Endodermal cell (in vitro differentiated cells): Measurements from ENCODE around the gene ACKR4. TPM values are rescaled to one million over a fixed set of nuclear protein-coding genes. Genes with fewer than 3 reads are reported as not detected.
"Not testable (repeated sequence)": the region's sequence is repeated elsewhere in the genome, so short reads cannot be mapped to it uniquely, and the experiment has no call there.

Experiments
- DNase-seq: peaks from one replicate; pipeline ENCODE4 v3.0.0-alpha.2; 2017
- H3K27ac ChIP-seq: 2 replicates; pipeline ENCODE4 v1.5.1; 2013; ENCODE audit warnings: mild to moderate bottlenecking, low read depth, low read length, moderate library complexity
- H3K27me3 ChIP-seq: 2 replicates; pipeline ENCODE4 v1.6.1; 2013; ENCODE audit warnings: mild to moderate bottlenecking, low read length, moderate library complexity; ENCODE audit not compliant: insufficient read depth, control insufficient read depth, poor library complexity, severe bottlenecking
- H3K36me3 ChIP-seq: 2 replicates; pipeline ENCODE4 v1.7.0; 2013; ENCODE audit warnings: mild to moderate bottlenecking, low read length, moderate library complexity; ENCODE audit not compliant: control insufficient read depth, insufficient read depth
- H3K4me1 ChIP-seq: one replicate; pipeline ENCODE4 v1.7.0; 2013; ENCODE audit warnings: low read length; ENCODE audit not compliant: control insufficient read depth, insufficient read depth
- H3K4me3 ChIP-seq: 2 replicates; pipeline ENCODE4 v1.5.1; 2013; ENCODE audit warnings: mild to moderate bottlenecking, low read length, moderate library complexity
- H3K9ac ChIP-seq: 2 replicates; pipeline ENCODE4 v1.6.1; 2013; ENCODE audit warnings: mild to moderate bottlenecking, low read length, moderate library complexity; ENCODE audit not compliant: poor library complexity, severe bottlenecking; ENCODE audit errors: extremely low read depth
- H3K9me3 ChIP-seq: 2 replicates; pipeline ENCODE4 v1.6.1; 2013; ENCODE audit warnings: mild to moderate bottlenecking, low read length, moderate library complexity; ENCODE audit not compliant: control insufficient read depth
- H3K27ac Mint-ChIP-seq: 2 replicates; pipeline ENCODE4 v1.8.0; 2020; ENCODE audit warnings: mixed read lengths
- H3K27me3 Mint-ChIP-seq: 2 replicates; pipeline ENCODE4 v1.8.0; 2021; ENCODE audit warnings: mild to moderate bottlenecking, mixed read lengths; ENCODE audit not compliant: insufficient read depth
- H3K36me3 Mint-ChIP-seq: 2 replicates; pipeline ENCODE4 v1.8.0; 2020; ENCODE audit warnings: low read depth, mixed read lengths
- H3K4me1 Mint-ChIP-seq: 2 replicates; pipeline ENCODE4 v1.8.0; 2020; ENCODE audit warnings: mixed read lengths
- H3K4me3 Mint-ChIP-seq: 2 replicates; pipeline ENCODE4 v1.8.0; 2020; ENCODE audit warnings: mild to moderate bottlenecking, moderate library complexity, mixed read lengths
- H3K9me3 Mint-ChIP-seq: 2 replicates; pipeline ENCODE4 v1.8.0; 2020; ENCODE audit warnings: mild to moderate bottlenecking, mixed read lengths
- WGBS, 2 experiments: methylation state at CpG; one replicate each; pipeline versions ENCODE4 v1.1.5 to v1.1.7; 2013; ENCODE audit warnings: missing lambda C conversion rate in 2 of 2, mixed read lengths in 1 of 2; ENCODE audit not compliant: insufficient coverage in 1 of 2, insufficient read length in 1 of 2; 5-methylcytosine and 5-hydroxymethylcytosine counted together
- total RNA-seq, 2 donors: library from RNA; stranded (reverse); fragmentation: NEBNext Ultra II Directional in 1 of 2; extraction: Animal tissue kit (Norgen Biotek cat#: 25700) in 1 of 2; gene quantifications; 2 replicates in 1 of 2; 3 replicates in 1 of 2; pipeline ENCODE4 v1.2.1, GENCODE V29; 2021
- TF ChIP-seq, protein P1 (sequence below): fragments of 200-600 bp; sonication (generic); conservative IDR thresholded peaks from 2 replicates; pipeline ENCODE4 v1.5.0; 2021; ENCODE audit warnings: antibody characterized with exemption, mild to moderate bottlenecking

The ACKR4 gene
- total RNA-seq, 2 donors from 2014 or later = not detected

DNA sequence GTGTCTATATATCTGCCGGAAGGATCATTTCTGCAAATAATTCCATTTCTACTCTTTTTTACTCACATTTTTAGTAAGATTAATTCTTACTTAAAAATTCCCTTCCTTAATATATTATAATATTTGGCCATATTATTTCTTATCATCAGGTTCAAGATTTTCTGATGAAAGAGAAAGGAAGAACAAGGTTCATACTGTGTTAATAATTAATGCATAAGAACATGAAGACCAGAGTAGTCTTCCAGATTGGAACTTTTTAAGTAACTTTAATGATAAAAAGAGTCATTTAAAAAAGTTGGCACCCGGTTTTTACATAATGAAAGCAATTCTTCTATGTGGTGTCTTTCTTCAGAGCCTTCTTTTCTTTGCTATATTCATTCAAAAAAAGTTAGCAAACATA is 590 bp downstream of the ACKR4 start:
- Histone ChIP-seq H3K27ac (no peak overlapping the region), H3K27me3 (no peaks in the 10 kb centered on the region), H3K9ac (no peak overlapping the region), H3K36me3 (no peaks in the 10 kb centered on the region), H3K4me3 (no peak overlapping the region), H3K4me1 (no peaks in the 10 kb centered on the region), H3K9me3 (no peaks in the 10 kb centered on the region)
- Mint-ChIP-seq H3K4me3 (no peak overlapping the region), H3K27me3 (no peaks in the 10 kb centered on the region), H3K4me1 (peaks cover 5% of the 10 kb centered on the region), H3K36me3 (peaks cover 9% of the 10 kb centered on the region), H3K9me3 (no peaks in the 10 kb centered on the region), H3K27ac (no peak overlapping the region)
- DNase-seq = no peak
- WGBS, 2 experiments = 96% methylated on average over 2 of the region's 2 CpGs; no CpG with 5 or more reads in 1 of the 2 experiments
- TF ChIP-seq, protein P1, sequence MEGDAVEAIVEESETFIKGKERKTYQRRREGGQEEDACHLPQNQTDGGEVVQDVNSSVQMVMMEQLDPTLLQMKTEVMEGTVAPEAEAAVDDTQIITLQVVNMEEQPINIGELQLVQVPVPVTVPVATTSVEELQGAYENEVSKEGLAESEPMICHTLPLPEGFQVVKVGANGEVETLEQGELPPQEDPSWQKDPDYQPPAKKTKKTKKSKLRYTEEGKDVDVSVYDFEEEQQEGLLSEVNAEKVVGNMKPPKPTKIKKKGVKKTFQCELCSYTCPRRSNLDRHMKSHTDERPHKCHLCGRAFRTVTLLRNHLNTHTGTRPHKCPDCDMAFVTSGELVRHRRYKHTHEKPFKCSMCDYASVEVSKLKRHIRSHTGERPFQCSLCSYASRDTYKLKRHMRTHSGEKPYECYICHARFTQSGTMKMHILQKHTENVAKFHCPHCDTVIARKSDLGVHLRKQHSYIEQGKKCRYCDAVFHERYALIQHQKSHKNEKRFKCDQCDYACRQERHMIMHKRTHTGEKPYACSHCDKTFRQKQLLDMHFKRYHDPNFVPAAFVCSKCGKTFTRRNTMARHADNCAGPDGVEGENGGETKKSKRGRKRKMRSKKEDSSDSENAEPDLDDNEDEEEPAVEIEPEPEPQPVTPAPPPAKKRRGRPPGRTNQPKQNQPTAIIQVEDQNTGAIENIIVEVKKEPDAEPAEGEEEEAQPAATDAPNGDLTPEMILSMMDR = no peak

DNA sequence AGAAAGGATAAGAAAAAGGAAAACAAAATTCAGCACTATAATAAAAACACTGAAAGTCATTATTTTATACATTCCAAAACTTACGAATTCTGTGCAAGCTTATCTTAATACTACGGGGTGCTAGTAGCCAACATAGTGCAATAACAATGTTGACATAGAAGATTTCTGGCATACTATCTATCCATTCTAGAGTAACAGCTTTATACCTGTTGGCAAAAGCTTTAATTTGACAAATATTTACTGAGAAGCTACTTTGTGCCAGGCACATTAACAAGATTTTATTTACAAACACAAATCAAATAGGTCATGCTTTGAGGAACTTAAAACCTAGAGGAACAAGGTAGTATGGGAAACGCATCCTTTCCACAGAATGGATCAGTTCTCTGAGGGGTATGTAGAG is 1.1 kb downstream of the ACKR4 start:
- no peak for DNase-seq
- Histone ChIP-seq H3K9ac (no peak overlapping the region), H3K4me1 (no peaks in the 10 kb centered on the region), H3K27ac (no peak overlapping the region), H3K9me3 (no peaks in the 10 kb centered on the region), H3K4me3 (no peak overlapping the region), H3K36me3 (peaks cover 3% of the 10 kb centered on the region), H3K27me3 (no peaks in the 10 kb centered on the region)
- no peak overlapping the region for H3K27ac Mint-ChIP-seq
- no peaks in the 10 kb centered on the region for H3K27me3 Mint-ChIP-seq
- TF ChIP-seq, protein P1 = no peak
- H3K4me1 Mint-ChIP-seq = peaks cover 5% of the 10 kb centered on the region
- H3K36me3 Mint-ChIP-seq = peaks cover 10% of the 10 kb centered on the region
- no peaks in the 10 kb centered on the region for H3K9me3 Mint-ChIP-seq
- 98 to 100% methylated on average over 2 to 3 of the region's 3 CpGs for WGBS, 2 experiments
- no peak overlapping the region for H3K4me3 Mint-ChIP-seq

DNA sequence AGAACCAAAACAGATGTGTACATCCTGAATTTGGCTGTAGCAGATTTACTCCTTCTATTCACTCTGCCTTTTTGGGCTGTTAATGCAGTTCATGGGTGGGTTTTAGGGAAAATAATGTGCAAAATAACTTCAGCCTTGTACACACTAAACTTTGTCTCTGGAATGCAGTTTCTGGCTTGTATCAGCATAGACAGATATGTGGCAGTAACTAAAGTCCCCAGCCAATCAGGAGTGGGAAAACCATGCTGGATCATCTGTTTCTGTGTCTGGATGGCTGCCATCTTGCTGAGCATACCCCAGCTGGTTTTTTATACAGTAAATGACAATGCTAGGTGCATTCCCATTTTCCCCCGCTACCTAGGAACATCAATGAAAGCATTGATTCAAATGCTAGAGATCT is 3.5 kb downstream of the ACKR4 start:
- H3K4me1 Mint-ChIP-seq, H3K9ac ChIP-seq, H3K27ac ChIP-seq, H3K9me3 Mint-ChIP-seq, H3K27ac Mint-ChIP-seq, H3K36me3 ChIP-seq, H3K27me3 Mint-ChIP-seq, DNase-seq, H3K9me3 ChIP-seq, H3K4me1 ChIP-seq, H3K27me3 ChIP-seq, H3K4me3 ChIP-seq, H3K4me3 Mint-ChIP-seq: not testable (repeated sequence)
- H3K36me3 Mint-ChIP-seq = peaks cover 14% of the 10 kb centered on the region
- no CpG with 5 or more reads among the region's 1 CpG for WGBS, 2 experiments

DNA sequence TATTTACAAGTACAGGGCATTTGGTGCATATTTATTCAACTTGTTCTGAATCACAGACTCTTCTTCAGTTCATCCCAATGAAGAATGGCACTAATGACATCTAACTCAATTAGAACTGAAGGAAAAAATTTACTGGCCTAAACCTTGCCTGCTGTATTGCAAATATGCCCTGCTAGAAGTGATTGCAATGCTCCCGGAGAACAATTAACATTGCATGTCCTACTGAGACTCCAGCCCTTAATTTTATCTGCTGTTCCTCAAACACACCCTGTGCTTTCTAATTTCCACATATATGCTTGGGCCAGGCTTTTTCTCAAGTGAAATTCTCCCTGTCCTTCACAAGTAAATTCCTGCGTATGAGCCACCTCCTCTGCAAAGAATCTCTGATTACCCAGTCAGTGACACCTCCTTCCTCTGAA is 8.3 kb downstream of the ACKR4 start:
- no peaks in the 10 kb centered on the region for H3K27me3 Mint-ChIP-seq
- no peaks in the 10 kb centered on the region for H3K9me3 Mint-ChIP-seq
- peaks cover 13% of the 10 kb centered on the region for H3K4me1 Mint-ChIP-seq
- WGBS, 2 experiments = 88% methylated on average over 2 of the region's 2 CpGs
- Histone ChIP-seq H3K4me1 (no peaks in the 10 kb centered on the region), H3K27ac (no peak overlapping the region), H3K9me3 (no peaks in the 10 kb centered on the region), H3K4me3 (no peak overlapping the region), H3K27me3 (no peaks in the 10 kb centered on the region), H3K9ac (no peak overlapping the region), H3K36me3 (peaks cover 4% of the 10 kb centered on the region)
- H3K4me3 Mint-ChIP-seq = no peak overlapping the region
- no peak for DNase-seq
- H3K27ac Mint-ChIP-seq = peak overlapping the region; percentile 14
- peaks cover 6% of the 10 kb centered on the region for H3K36me3 Mint-ChIP-seq
- TF ChIP-seq, protein P1 = no peak
